ENCODE results near the gene CREBRF.

Gene CREBRF

DNA sequence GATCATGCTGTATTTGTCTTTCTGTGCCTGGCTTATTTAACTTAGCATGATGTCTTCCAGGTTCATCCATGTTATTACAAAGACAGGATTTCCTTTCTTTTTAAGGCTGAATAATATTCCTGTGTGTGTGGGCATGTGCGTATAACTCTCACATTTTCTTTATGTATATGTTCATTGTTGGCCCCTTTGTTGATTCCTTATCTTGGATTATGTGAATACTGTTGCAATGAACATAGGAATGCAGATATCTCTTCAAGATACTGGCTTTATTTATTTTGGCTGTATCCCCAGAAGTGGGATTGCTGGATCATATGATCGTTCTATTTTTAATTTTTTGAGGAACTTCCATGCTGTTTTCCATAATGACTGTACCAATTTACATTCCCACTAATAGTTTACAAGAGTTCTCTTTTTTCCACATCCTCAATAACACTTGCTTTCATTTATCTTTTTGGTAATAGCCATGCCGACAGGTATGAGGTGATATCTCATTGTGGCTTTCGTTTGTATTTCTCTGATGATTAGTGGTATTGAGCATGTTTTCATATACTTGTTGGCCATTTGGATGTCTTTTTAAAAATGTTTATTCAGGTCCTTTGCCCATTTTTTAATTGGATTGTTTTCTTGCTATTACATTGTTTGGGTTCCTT, 38.0 kb downstream of the CREBRF start:
- H3K79me2 ChIP-seq (ENCODE audit: low read length), result no peaks in the 10 kb centered on the region
- no peaks in the 10 kb centered on the region for H3K4me1 ChIP-seq (ENCODE audit: low read length)
- H3K4me2 ChIP-seq (ENCODE audit: low read depth, low read length), result no peak overlapping the region
- no peaks in the 10 kb centered on the region for H3K9me2 ChIP-seq (replicated peaks; ENCODE audit: insufficient read depth, low read length)
- no peaks in the 10 kb centered on the region for H4K20me1 ChIP-seq (ENCODE audit: insufficient read depth, low read length)
- no peak overlapping the region for H3K27ac ChIP-seq (ENCODE audit: low read length)
- no peak overlapping the region for H2AFZ ChIP-seq (ENCODE audit: low read length)
- DNase-seq, result no peak
- no peaks in the 10 kb centered on the region for H3K36me3 ChIP-seq (replicated peaks; ENCODE audit: insufficient read depth, low read length)
- H3K27me3 ChIP-seq (replicated peaks; ENCODE audit: insufficient read depth, low read length), result no peaks in the 10 kb centered on the region
- no peaks in the 10 kb centered on the region for H3K9me3 ChIP-seq (replicated peaks; ENCODE audit: insufficient read depth, low read length)
- H3F3A ChIP-seq (ENCODE audit: insufficient read depth, low read length), result no peaks in the 10 kb centered on the region
- TF ChIP-seq, protein P1, sequence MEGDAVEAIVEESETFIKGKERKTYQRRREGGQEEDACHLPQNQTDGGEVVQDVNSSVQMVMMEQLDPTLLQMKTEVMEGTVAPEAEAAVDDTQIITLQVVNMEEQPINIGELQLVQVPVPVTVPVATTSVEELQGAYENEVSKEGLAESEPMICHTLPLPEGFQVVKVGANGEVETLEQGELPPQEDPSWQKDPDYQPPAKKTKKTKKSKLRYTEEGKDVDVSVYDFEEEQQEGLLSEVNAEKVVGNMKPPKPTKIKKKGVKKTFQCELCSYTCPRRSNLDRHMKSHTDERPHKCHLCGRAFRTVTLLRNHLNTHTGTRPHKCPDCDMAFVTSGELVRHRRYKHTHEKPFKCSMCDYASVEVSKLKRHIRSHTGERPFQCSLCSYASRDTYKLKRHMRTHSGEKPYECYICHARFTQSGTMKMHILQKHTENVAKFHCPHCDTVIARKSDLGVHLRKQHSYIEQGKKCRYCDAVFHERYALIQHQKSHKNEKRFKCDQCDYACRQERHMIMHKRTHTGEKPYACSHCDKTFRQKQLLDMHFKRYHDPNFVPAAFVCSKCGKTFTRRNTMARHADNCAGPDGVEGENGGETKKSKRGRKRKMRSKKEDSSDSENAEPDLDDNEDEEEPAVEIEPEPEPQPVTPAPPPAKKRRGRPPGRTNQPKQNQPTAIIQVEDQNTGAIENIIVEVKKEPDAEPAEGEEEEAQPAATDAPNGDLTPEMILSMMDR (IDR thresholded peaks at IDR 0.05; ENCODE audit: low read length), result no peak
- TF ChIP-seq EZH2phosphoT487 (IDR thresholded peaks at IDR 0.05; ENCODE audit: low read length) (no peak), EZH2 (optimal IDR thresholded peaks at IDR 0.05; ENCODE audit: low read depth, low read length) (no peak)
- no peak overlapping the region for H3K9ac ChIP-seq (ENCODE audit: low read length)
- no peak overlapping the region for H3K4me3 ChIP-seq (ENCODE audit: low read length)

DNA sequence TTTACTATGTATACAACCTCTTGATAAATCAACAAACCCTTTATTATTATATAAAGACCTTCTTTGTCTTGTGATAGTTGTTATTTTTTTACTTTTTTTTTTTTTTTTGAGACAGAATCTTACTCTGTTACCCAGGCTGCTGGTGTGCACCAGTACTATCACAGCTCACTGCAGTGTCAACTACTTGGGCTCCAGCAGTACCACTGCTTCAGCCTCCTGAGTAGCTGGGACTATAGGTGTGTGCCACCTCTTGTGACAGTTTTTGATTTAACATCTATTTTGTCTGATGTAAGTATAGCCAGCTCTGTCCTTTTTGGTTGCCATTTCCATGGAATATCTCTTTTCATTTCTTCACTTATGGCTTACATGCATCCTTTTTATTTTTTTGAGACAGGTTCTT, 42.6 kb downstream of the CREBRF start:
- Histone ChIP-seq H3F3A (ENCODE audit: insufficient read depth, low read length) (no peaks in the 10 kb centered on the region), H3K4me1 (ENCODE audit: low read length) (no peaks in the 10 kb centered on the region), H3K9ac (ENCODE audit: low read length) (no peak overlapping the region), H3K4me3 (ENCODE audit: low read length) (no peak overlapping the region), H3K36me3 (replicated peaks; ENCODE audit: insufficient read depth, low read length) (no peaks in the 10 kb centered on the region), H3K27ac (ENCODE audit: low read length) (no peak overlapping the region), H3K4me2 (ENCODE audit: low read depth, low read length) (no peak overlapping the region), H3K27me3 (replicated peaks; ENCODE audit: insufficient read depth, low read length) (no peaks in the 10 kb centered on the region), H3K9me2 (replicated peaks; ENCODE audit: insufficient read depth, low read length) (no peaks in the 10 kb centered on the region), H2AFZ (ENCODE audit: low read length) (no peak overlapping the region), H3K79me2 (ENCODE audit: low read length) (no peaks in the 10 kb centered on the region), H3K9me3 (replicated peaks; ENCODE audit: insufficient read depth, low read length) (no peaks in the 10 kb centered on the region), H4K20me1 (ENCODE audit: insufficient read depth, low read length) (no peaks in the 10 kb centered on the region)
- no peak for TF ChIP-seq EZH2 (optimal IDR thresholded peaks at IDR 0.05; ENCODE audit: low read depth, low read length)
- TF ChIP-seq EZH2phosphoT487 (IDR thresholded peaks at IDR 0.05; ENCODE audit: low read length), result no peak
- TF ChIP-seq, protein P1 (IDR thresholded peaks at IDR 0.05; ENCODE audit: low read length), result no peak
- DNase-seq, result no peak

DNA sequence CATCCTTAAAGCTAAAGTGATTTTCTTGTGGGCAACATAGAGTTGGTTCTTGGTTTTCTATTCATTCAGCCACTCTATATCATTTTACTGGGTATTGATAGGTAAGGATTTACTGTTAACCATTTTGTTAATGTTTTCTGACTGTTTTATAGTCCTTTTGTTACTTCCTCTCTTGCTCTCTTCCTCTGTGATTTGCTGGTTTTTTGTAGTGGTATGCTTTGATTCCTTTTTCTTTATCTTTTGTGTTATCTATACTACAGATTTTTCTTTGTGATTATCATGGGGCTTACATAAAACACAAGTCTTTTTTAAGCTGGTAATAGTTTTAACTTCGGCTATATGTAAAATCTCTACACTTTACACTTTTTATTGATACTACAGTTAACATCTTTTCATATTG, 43.3 kb downstream of the CREBRF start:
- Histone ChIP-seq H3K79me2 (ENCODE audit: low read length) (no peaks in the 10 kb centered on the region), H3K9me3 (replicated peaks; ENCODE audit: insufficient read depth, low read length) (no peaks in the 10 kb centered on the region), H3K4me1 (ENCODE audit: low read length) (no peaks in the 10 kb centered on the region), H3K4me3 (ENCODE audit: low read length) (no peak overlapping the region), H3K4me2 (ENCODE audit: low read depth, low read length) (no peak overlapping the region), H3K9ac (ENCODE audit: low read length) (no peak overlapping the region), H3K27me3 (replicated peaks; ENCODE audit: insufficient read depth, low read length) (no peaks in the 10 kb centered on the region), H3F3A (ENCODE audit: insufficient read depth, low read length) (no peaks in the 10 kb centered on the region), H3K27ac (ENCODE audit: low read length) (no peak overlapping the region), H4K20me1 (ENCODE audit: insufficient read depth, low read length) (no peaks in the 10 kb centered on the region), H3K9me2 (replicated peaks; ENCODE audit: insufficient read depth, low read length) (no peaks in the 10 kb centered on the region), H2AFZ (ENCODE audit: low read length) (no peak overlapping the region), H3K36me3 (replicated peaks; ENCODE audit: insufficient read depth, low read length) (no peaks in the 10 kb centered on the region)
- TF ChIP-seq, protein P1 (IDR thresholded peaks at IDR 0.05; ENCODE audit: low read length), result no peak
- TF ChIP-seq EZH2phosphoT487 (IDR thresholded peaks at IDR 0.05; ENCODE audit: low read length), result no peak
- no peak for TF ChIP-seq EZH2 (optimal IDR thresholded peaks at IDR 0.05; ENCODE audit: low read depth, low read length)
- DNase-seq, result no peak

Data from MM.1S (cell line).